Psoas muscle (tissue), 8 donors: ENCODE measurements around the gene PCGF3. TPM values are rescaled to one million over a fixed set of nuclear protein-coding genes. Genes with fewer than 3 reads are reported as not detected.

Source experiments
- ATAC-seq, 4 donors: fragments of 200-7000 bp; cut with Tn5 transposase; one replicate each; pipeline ENCODE4 v1.9.1; 2020; ENCODE audit warnings: moderate library complexity in 3 of 4, mild to moderate bottlenecking in 2 of 4
- DNase-seq, 2 donors: peaks; one replicate each; pipeline ENCODE4 v3.0.0-alpha.2; 2020
- H3K27ac ChIP-seq: fragments of 200-600 bp; one replicate; pipeline ENCODE4 v1.8.0; 2022
- H3K27me3 ChIP-seq, 3 donors: fragments of 200-600 bp in 1 of 3; one replicate each; pipeline versions ENCODE4 v1.6.1 to v1.8.0; 2013 to 2022; ENCODE audit warnings: low read length in 2 of 3, mild to moderate bottlenecking in 2 of 3, moderate library complexity in 1 of 3; ENCODE audit not compliant: insufficient read depth in 3 of 3
- H3K36me3 ChIP-seq, 2 donors: fragments of 200-600 bp in 1 of 2; one replicate each; pipeline versions ENCODE4 v1.6.1 to v1.8.0; 2013 to 2022; ENCODE audit warnings: low read depth in 1 of 2, mild to moderate bottlenecking in 1 of 2, moderate library complexity in 1 of 2; ENCODE audit not compliant: insufficient read depth in 1 of 2
- H3K4me1 ChIP-seq: fragments of 200-600 bp; one replicate; pipeline ENCODE4 v1.8.0; 2022
- H3K4me3 ChIP-seq: fragments of 200-600 bp; one replicate; pipeline ENCODE4 v1.8.0; 2022; ENCODE audit warnings: mild to moderate bottlenecking
- H3K9me3 ChIP-seq: fragments of 200-600 bp; one replicate; pipeline ENCODE4 v1.8.0; 2022
- WGBS, 3 donors: extraction: QIAGEN DNeasy Blood & Tissue Kit; methylation state at CpG; one replicate each; pipeline versions ENCODE4 v1.1.6 to v1.1.7; 2013; 5-methylcytosine and 5-hydroxymethylcytosine counted together
- intact Hi-C, 2 donors: fragments of 100-400 bp; cut with DNase I; formaldehyde crosslinking; loops; one replicate each; pipeline versions ENCODE4 v1.11.0 to v1.14.2; 2022
- polyA plus RNA-seq, 3 donors: library from polyadenylated mRNA; stranded (reverse); fragments of 200-250 nt; gene quantifications; one replicate each; pipeline ENCODE4 v1.2.3, GENCODE V29; 2013
- total RNA-seq, 4 donors: library from RNA; stranded (reverse); fragmentation: NEBNext Ultra II Directional in 2 of 4; extraction: Animal tissue kit (Norgen Biotek cat#: 25700) in 2 of 4; gene quantifications; one replicate each; pipeline versions ENCODE4 v1.2.1 to v1.2.4, GENCODE V29; 2021 to 2023
- TF ChIP-seq, protein P1 (sequence below): fragments of 200-600 bp; IDR thresholded peaks from one replicate; pipeline ENCODE4 v1.8.0; 2022; ENCODE audit warnings: antibody characterized with exemption
- donor health status: healthy with polysubstance abuse.
- donor health status: DM: no; HTN: no; CAD: no; lungs with moderate emphysema.
- donor health status: Bipolar disorder and iron deficiency.
- donor health status: healthy.
- donor health status: DM: yes; HTN: yes; CAD: no.
- donor health status: DM: no; HTN: no; CAD: no.
- donor health status: DM: no; HTN: no; CAD: no.
- donor health status: DM: yes; HTN: yes; CAD: no.

The PCGF3 gene
- total and polyA plus RNA-seq, 7 donors, result 10.9 to 19.2 (median 15.1) TPM

DNA sequence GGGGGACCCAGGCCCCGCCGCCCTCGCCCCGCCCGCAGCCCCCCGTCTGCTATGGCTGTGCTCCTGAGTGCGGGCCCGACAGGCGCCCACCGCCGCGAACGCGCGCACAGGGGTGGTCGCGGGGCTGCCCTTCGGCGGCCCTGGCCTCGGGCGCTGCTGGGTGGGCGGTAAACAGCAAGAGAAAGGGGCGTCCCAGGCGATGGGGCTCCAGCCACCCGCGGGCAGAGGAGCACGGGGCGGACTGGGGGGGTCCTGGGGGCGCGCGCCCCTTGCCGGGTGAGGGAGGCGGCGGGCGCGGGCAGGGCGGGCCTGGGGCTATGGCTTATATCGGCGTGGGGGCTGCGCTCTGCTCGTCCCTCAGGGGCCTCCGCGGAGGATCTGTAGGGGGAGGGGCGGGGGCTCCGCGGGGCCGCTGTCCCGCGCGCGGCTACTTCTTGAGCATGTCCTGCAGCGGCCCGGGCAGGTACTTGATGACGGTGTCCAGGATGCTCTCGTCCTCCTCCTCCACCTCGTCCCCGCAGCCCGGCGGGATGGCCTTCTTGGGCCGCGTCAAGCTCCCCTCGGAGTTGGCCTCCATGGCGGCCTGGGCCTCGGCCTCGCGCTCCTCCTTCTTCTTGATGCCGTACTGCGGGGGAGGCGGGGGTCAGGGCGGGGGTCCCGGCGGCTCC is 80.6 kb downstream of the PCGF3 start:
- H3K4me3 ChIP-seq, result peak overlapping the region; percentile 55
- H3K27me3 ChIP-seq, result peaks cover 0 to 34% (median 7%) of the 10 kb centered on the region in 3 donors
- no peaks in the 10 kb centered on the region for H3K9me3 ChIP-seq
- TF ChIP-seq, protein P1, sequence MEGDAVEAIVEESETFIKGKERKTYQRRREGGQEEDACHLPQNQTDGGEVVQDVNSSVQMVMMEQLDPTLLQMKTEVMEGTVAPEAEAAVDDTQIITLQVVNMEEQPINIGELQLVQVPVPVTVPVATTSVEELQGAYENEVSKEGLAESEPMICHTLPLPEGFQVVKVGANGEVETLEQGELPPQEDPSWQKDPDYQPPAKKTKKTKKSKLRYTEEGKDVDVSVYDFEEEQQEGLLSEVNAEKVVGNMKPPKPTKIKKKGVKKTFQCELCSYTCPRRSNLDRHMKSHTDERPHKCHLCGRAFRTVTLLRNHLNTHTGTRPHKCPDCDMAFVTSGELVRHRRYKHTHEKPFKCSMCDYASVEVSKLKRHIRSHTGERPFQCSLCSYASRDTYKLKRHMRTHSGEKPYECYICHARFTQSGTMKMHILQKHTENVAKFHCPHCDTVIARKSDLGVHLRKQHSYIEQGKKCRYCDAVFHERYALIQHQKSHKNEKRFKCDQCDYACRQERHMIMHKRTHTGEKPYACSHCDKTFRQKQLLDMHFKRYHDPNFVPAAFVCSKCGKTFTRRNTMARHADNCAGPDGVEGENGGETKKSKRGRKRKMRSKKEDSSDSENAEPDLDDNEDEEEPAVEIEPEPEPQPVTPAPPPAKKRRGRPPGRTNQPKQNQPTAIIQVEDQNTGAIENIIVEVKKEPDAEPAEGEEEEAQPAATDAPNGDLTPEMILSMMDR, result no peak
- H3K4me1 ChIP-seq, result peaks cover 3% of the 10 kb centered on the region
- DNase-seq (no peak), ATAC-seq (no peak)
- no peaks in the 10 kb centered on the region for H3K36me3 ChIP-seq
- peak overlapping the region; percentile 36 for H3K27ac ChIP-seq
- intact Hi-C loops, result loop anchor here in 1 of 2 donors (10.0 kb wide), 1 partner anchor 139 kb away; no protein-coding TSS in a partner anchor
- WGBS, 3 donors, result 2 to 4% (median 4%) methylated on average over 30 to 72 of the region's 72 CpGs

DNA sequence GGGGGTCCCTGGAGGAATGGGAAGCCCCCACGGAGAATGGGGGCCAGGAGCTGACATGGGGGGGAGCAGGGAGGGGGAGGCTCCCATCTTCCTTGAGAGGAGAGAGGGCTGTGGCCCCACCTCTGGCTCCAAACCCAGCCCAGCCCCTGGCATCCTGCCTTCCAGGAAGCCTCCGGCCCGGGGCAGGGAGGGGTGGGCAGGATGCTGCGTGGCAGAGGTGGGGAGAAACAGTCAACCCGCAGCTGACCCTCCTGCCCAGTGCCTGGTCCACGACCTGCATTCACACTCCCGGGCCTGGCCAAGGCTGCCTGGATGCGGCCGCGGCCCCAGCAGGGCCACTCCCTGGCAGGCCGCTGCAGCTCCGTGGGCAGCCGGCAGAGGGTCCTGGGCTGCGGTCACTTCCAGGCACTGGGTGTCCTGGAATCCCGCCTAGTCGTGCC is 81.2 kb downstream of the PCGF3 start:
- peaks cover 0 to 41% (median 12%) of the 10 kb centered on the region in 3 donors for H3K27me3 ChIP-seq

DNA sequence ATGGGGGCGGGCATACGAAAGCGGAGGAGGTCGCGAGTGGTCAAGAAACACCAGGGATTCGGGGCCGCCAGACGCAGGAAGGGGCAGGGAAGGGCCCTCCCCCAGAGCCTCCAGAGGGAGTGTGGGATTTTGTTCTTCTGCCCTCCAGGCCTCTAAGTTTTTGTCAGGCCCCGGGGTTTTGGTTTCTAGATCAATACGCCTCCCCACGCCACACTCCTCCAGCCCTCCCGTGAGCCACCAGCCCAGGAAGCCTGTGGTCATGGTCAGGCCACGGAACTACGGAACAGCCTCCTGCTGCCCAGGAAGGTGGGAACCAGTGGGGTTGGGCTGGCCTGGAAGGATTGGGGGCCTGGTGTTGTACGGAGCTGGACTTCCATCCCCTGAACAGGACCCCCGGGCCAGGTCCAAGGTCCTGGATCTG is 81.9 kb downstream of the PCGF3 start:
- H3K27me3 ChIP-seq, result peaks cover 0 to 47% (median 17%) of the 10 kb centered on the region in 3 donors
- peaks cover 3% of the 10 kb centered on the region for H3K4me1 ChIP-seq
- no peak for DNase-seq

More for the DNA sequence above, 81.2 kb downstream of the PCGF3 start:
- TF ChIP-seq, protein P1, result peak; percentile 14
- intact Hi-C loops, result loop anchor here in 1 of 2 donors (10.0 kb wide), 1 partner anchor 138 kb away; no protein-coding TSS in a partner anchor
- DNase-seq (no peak), ATAC-seq (no peak)
- Histone ChIP-seq H3K4me1 (peaks cover 3% of the 10 kb centered on the region), H3K27ac (peak overlapping the region; percentile 36), H3K4me3 (peak overlapping the region; percentile 55), H3K36me3 (no peaks in the 10 kb centered on the region), H3K9me3 (no peaks in the 10 kb centered on the region)
- WGBS, 3 donors, result 25 to 41% (median 41%) methylated on average over 15 to 16 of the region's 16 CpGs

DNA sequence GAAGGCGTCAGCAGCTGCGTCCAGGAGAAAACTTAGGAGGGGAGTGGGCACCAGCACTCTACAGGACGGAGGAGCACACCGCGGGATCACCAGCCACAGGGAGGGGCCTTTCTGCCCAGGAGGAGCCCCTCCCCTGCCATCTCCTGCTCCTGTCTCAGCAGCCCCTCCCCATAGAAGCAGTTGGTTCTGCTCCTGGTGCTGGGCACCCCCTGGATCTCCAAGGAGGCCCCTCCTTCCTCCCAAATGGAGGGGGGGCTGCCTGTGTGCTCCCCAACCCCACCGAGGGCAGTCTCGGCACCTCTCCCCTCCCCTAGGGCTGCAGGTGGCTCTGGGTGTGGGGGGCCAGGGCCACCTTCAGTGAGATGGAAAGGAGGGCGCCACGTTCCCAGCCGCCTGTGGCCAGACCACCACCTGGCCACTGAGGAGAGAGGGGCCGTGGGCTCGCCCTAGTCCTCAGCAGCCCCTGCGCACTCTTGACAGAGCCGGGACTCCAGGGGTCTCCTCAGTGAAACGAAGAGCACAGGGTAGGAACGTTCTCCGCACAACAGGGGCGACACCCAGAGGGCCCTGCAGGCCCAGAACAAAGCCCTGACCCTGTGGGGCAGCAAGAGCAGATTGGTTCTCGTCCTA is 82.5 kb downstream of the PCGF3 start:
- Histone ChIP-seq H3K36me3 (no peaks in the 10 kb centered on the region), H3K9me3 (no peaks in the 10 kb centered on the region), H3K4me1 (peaks cover 3% of the 10 kb centered on the region), H3K4me3 (no peak overlapping the region), H3K27ac (no peak overlapping the region), H3K27me3 (peaks cover 0 to 52% (median 19%) of the 10 kb centered on the region in 3 donors)
- no peak for DNase-seq
- WGBS, 3 donors, result 83 to 91% (median 84%) methylated on average over 19 of the region's 19 CpGs
- no peak for ATAC-seq
- intact Hi-C loops, result loop anchor here in 1 of 2 donors (10.0 kb wide), 1 partner anchor 137 kb away; no protein-coding TSS in a partner anchor
- TF ChIP-seq, protein P1, result no peak

More for the DNA sequence above, 81.9 kb downstream of the PCGF3 start:
- intact Hi-C loops, result loop anchor here in 1 of 2 donors (10.0 kb wide), 1 partner anchor 137 kb away; no protein-coding TSS in a partner anchor
- ATAC-seq, result no peak
- Histone ChIP-seq H3K4me3 (no peak overlapping the region), H3K9me3 (no peaks in the 10 kb centered on the region), H3K27ac (peak overlapping the region; percentile 36), H3K36me3 (no peaks in the 10 kb centered on the region)
- TF ChIP-seq, protein P1, result no peak
- WGBS, 3 donors, result 77 to 79% (median 78%) methylated on average over 16 of the region's 16 CpGs
